T-helper 1 cell treated with Interleukin-12 subunit alpha and Interleukin-12 subunit beta and Interleukin-4 antibody, amounts not matched to agents 30 μg/mL and 1 μg/mL, for 36 hours (primary cell): ENCODE data around the gene TECPR2.

ENCODE experiments used
- H3K27ac Mint-ChIP-seq: one replicate; pipeline ENCODE4 v1.8.0; 2021; ENCODE audit warnings: mild to moderate bottlenecking, mixed read lengths
- H3K27me3 Mint-ChIP-seq: one replicate; pipeline ENCODE4 v1.8.0; 2021; ENCODE audit warnings: low read depth, mixed read lengths
- H3K36me3 Mint-ChIP-seq: one replicate; pipeline ENCODE4 v1.8.0; 2021; ENCODE audit warnings: low read depth, mixed read lengths
- H3K4me1 Mint-ChIP-seq: one replicate; pipeline ENCODE4 v1.8.0; 2021; ENCODE audit warnings: low read depth, mixed read lengths
- H3K4me3 Mint-ChIP-seq: one replicate; pipeline ENCODE4 v1.8.0; 2021; ENCODE audit warnings: mild to moderate bottlenecking, moderate library complexity, mixed read lengths
- H3K9me3 Mint-ChIP-seq: one replicate; pipeline ENCODE4 v1.8.0; 2021; ENCODE audit warnings: mixed read lengths

TECPR2 gene

GRCh38 chr14:102417646-102418045 is 54.9 kb downstream of the TECPR2 start:
- Mint-ChIP-seq H3K27me3 (no peaks in the 10 kb centered on the region), H3K4me3 (no peak overlapping the region), H3K36me3 (no peaks in the 10 kb centered on the region), H3K9me3 (no peaks in the 10 kb centered on the region), H3K27ac (no peak overlapping the region), H3K4me1 (no peaks in the 10 kb centered on the region)

GRCh38 chr14:102418169-102418852 is 55.6 kb downstream of the TECPR2 start:
- no peaks in the 10 kb centered on the region for H3K4me1 Mint-ChIP-seq
- no peaks in the 10 kb centered on the region for H3K36me3 Mint-ChIP-seq
- no peaks in the 10 kb centered on the region for H3K9me3 Mint-ChIP-seq
- H3K4me3 Mint-ChIP-seq = no peak overlapping the region
- H3K27ac Mint-ChIP-seq = no peak overlapping the region
- H3K27me3 Mint-ChIP-seq = no peaks in the 10 kb centered on the region

- H3K4me3 Mint-ChIP-seq = no peak overlapping the region
- H3K27ac Mint-ChIP-seq = no peak overlapping the region
- H3K27me3 Mint-ChIP-seq = no peaks in the 10 kb centered on the region
- H3K36me3 Mint-ChIP-seq = no peaks in the 10 kb centered on the region
- H3K9me3 Mint-ChIP-seq = no peaks in the 10 kb centered on the region
- no peaks in the 10 kb centered on the region for H3K4me1 Mint-ChIP-seq
Observed at GRCh38 chr14:102418853-102419240, 56.1 kb downstream of the TECPR2 start.

- Mint-ChIP-seq H3K4me3 (no peak overlapping the region), H3K27ac (no peak overlapping the region), H3K36me3 (no peaks in the 10 kb centered on the region), H3K9me3 (no peaks in the 10 kb centered on the region), H3K4me1 (no peaks in the 10 kb centered on the region), H3K27me3 (no peaks in the 10 kb centered on the region)
Observed at GRCh38 chr14:102419276-102419675, 56.5 kb downstream of the TECPR2 start.

- Mint-ChIP-seq H3K9me3 (no peaks in the 10 kb centered on the region), H3K4me1 (peaks cover 1% of the 10 kb centered on the region), H3K4me3 (no peak overlapping the region), H3K27me3 (no peaks in the 10 kb centered on the region), H3K27ac (no peak overlapping the region), H3K36me3 (no peaks in the 10 kb centered on the region)
Observed at GRCh38 chr14:102419716-102420115, 57.0 kb downstream of the TECPR2 start.

- Mint-ChIP-seq H3K27me3 (no peaks in the 10 kb centered on the region), H3K4me1 (peaks cover 4% of the 10 kb centered on the region), H3K4me3 (no peak overlapping the region), H3K9me3 (no peaks in the 10 kb centered on the region), H3K36me3 (no peaks in the 10 kb centered on the region), H3K27ac (no peak overlapping the region)
Observed at GRCh38 chr14:102421411-102422057, 58.8 kb downstream of the TECPR2 start.

GRCh38 chr14:102424520-102424919 is 61.8 kb downstream of the TECPR2 start:
- H3K27ac Mint-ChIP-seq = no peak overlapping the region
- H3K9me3 Mint-ChIP-seq = no peaks in the 10 kb centered on the region
- peaks cover 2% of the 10 kb centered on the region for H3K36me3 Mint-ChIP-seq
- H3K27me3 Mint-ChIP-seq = no peaks in the 10 kb centered on the region
- peaks cover 4% of the 10 kb centered on the region for H3K4me1 Mint-ChIP-seq
- H3K4me3 Mint-ChIP-seq = no peak overlapping the region

GRCh38 chr14:102424923-102425322 is 62.2 kb downstream of the TECPR2 start:
- H3K4me1 Mint-ChIP-seq = peaks cover 4% of the 10 kb centered on the region
- no peak overlapping the region for H3K4me3 Mint-ChIP-seq
- H3K27ac Mint-ChIP-seq = no peak overlapping the region

GRCh38 chr14:102426796-102427195 is 64.1 kb downstream of the TECPR2 start:
- H3K9me3 Mint-ChIP-seq = no peaks in the 10 kb centered on the region
- peaks cover 4% of the 10 kb centered on the region for H3K4me1 Mint-ChIP-seq
- no peaks in the 10 kb centered on the region for H3K27me3 Mint-ChIP-seq
- H3K4me3 Mint-ChIP-seq = no peak overlapping the region
- no peak overlapping the region for H3K27ac Mint-ChIP-seq
- H3K36me3 Mint-ChIP-seq = peaks cover 2% of the 10 kb centered on the region

More at GRCh38 chr14:102424923-102425322, 62.2 kb downstream of the TECPR2 start:
- H3K9me3 Mint-ChIP-seq = no peaks in the 10 kb centered on the region
- H3K27me3 Mint-ChIP-seq = no peaks in the 10 kb centered on the region
- peaks cover 2% of the 10 kb centered on the region for H3K36me3 Mint-ChIP-seq

GRCh38 chr14:102427642-102428041 is 64.9 kb downstream of the TECPR2 start:
- H3K4me1 Mint-ChIP-seq = peaks cover 4% of the 10 kb centered on the region
- H3K27me3 Mint-ChIP-seq = no peaks in the 10 kb centered on the region
- H3K9me3 Mint-ChIP-seq = no peaks in the 10 kb centered on the region
- no peak overlapping the region for H3K27ac Mint-ChIP-seq
- H3K36me3 Mint-ChIP-seq = peaks cover 2% of the 10 kb centered on the region
- no peak overlapping the region for H3K4me3 Mint-ChIP-seq

GRCh38 chr14:102430212-102430908 is 67.6 kb downstream of the TECPR2 start:
- Mint-ChIP-seq H3K36me3 (peaks cover 2% of the 10 kb centered on the region), H3K4me1 (peaks cover 3% of the 10 kb centered on the region), H3K27me3 (no peaks in the 10 kb centered on the region), H3K27ac (no peak overlapping the region), H3K9me3 (no peaks in the 10 kb centered on the region), H3K4me3 (no peak overlapping the region)

GRCh38 chr14:102431751-102432150 is 69.0 kb downstream of the TECPR2 start:
- Mint-ChIP-seq H3K27ac (no peak overlapping the region), H3K4me1 (no peaks in the 10 kb centered on the region), H3K4me3 (no peak overlapping the region), H3K27me3 (no peaks in the 10 kb centered on the region), H3K9me3 (no peaks in the 10 kb centered on the region), H3K36me3 (peaks cover 2% of the 10 kb centered on the region)

- Mint-ChIP-seq H3K27ac (no peak overlapping the region), H3K4me3 (no peak overlapping the region), H3K9me3 (no peaks in the 10 kb centered on the region), H3K4me1 (peaks cover 3% of the 10 kb centered on the region), H3K36me3 (no peaks in the 10 kb centered on the region), H3K27me3 (no peaks in the 10 kb centered on the region)
Observed at GRCh38 chr14:102434647-102435175, 72.0 kb downstream of the TECPR2 start.

GRCh38 chr14:102437997-102438915 is 75.5 kb downstream of the TECPR2 start:
- Mint-ChIP-seq H3K4me3 (no peak overlapping the region), H3K4me1 (peaks cover 3% of the 10 kb centered on the region), H3K9me3 (no peaks in the 10 kb centered on the region), H3K27ac (no peak overlapping the region), H3K36me3 (peaks cover 3% of the 10 kb centered on the region), H3K27me3 (no peaks in the 10 kb centered on the region)
